ENCODE data around the gene MEMO1.

The MEMO1 gene

GRCh38 chr2:31998731-31999383 is 12.0 kb downstream of the MEMO1 start:
- in situ Hi-C loops (cut with HindIII; ENCODE audit: low sequenced_read_pairs), result no loop called here
- no peak for DNase-seq (ENCODE audit: low read depth, low spot score)
- no peak overlapping the region for H3K4me3 ChIP-seq (ENCODE audit: low read depth, low read length)
- TF ChIP-seq CTCF (IDR thresholded peaks at IDR 0.05; ENCODE audit: low read depth, low read length), result no peak

- peak; percentile 32 for DNase-seq (ENCODE audit: low read depth, low spot score)
- TF ChIP-seq CTCF (IDR thresholded peaks at IDR 0.05; ENCODE audit: low read depth, low read length), result no peak
- no peak overlapping the region for H3K4me3 ChIP-seq (ENCODE audit: low read depth, low read length)
- in situ Hi-C loops (cut with HindIII; ENCODE audit: low sequenced_read_pairs), result no loop called here
Observed at GRCh38 chr2:31997653-31998052, 13.2 kb downstream of the MEMO1 start.

GRCh38 chr2:31996571-31997150 is 14.1 kb downstream of the MEMO1 start:
- no peak overlapping the region for H3K4me3 ChIP-seq (ENCODE audit: low read depth, low read length)
- no peak for TF ChIP-seq CTCF (IDR thresholded peaks at IDR 0.05; ENCODE audit: low read depth, low read length)
- no peak for DNase-seq (ENCODE audit: low read depth, low spot score)
- in situ Hi-C loops (cut with HindIII; ENCODE audit: low sequenced_read_pairs), result no loop called here

GRCh38 chr2:31992934-31993333 is 17.9 kb downstream of the MEMO1 start:
- in situ Hi-C loops (cut with HindIII; ENCODE audit: low sequenced_read_pairs), result no loop called here
- no peak overlapping the region for H3K4me3 ChIP-seq (ENCODE audit: low read depth, low read length)
- DNase-seq (ENCODE audit: low read depth, low spot score), result no peak
- TF ChIP-seq CTCF (IDR thresholded peaks at IDR 0.05; ENCODE audit: low read depth, low read length), result no peak

GRCh38 chr2:31992025-31992579 is 18.7 kb downstream of the MEMO1 start:
- H3K4me3 ChIP-seq (ENCODE audit: low read depth, low read length), result no peak overlapping the region
- TF ChIP-seq CTCF (IDR thresholded peaks at IDR 0.05; ENCODE audit: low read depth, low read length), result no peak
- in situ Hi-C loops (cut with HindIII; ENCODE audit: low sequenced_read_pairs), result no loop called here
- DNase-seq (ENCODE audit: low read depth, low spot score), result no peak

- no peak for DNase-seq (ENCODE audit: low read depth, low spot score)
- no peak for TF ChIP-seq CTCF (IDR thresholded peaks at IDR 0.05; ENCODE audit: low read depth, low read length)
- no peak overlapping the region for H3K4me3 ChIP-seq (ENCODE audit: low read depth, low read length)
- in situ Hi-C loops (cut with HindIII; ENCODE audit: low sequenced_read_pairs), result no loop called here
Observed at GRCh38 chr2:31989946-31990345, 20.9 kb downstream of the MEMO1 start.
